ENCODE measurements around the gene SMAD3.

SMAD3 gene

GRCh38 chr15:67050062-67050461, 15.3 kb upstream of the SMAD3 start:
- Histone ChIP-seq H3K4me3 (replicated peaks; ENCODE audit: low read depth, low read length) (no peak overlapping the region), H3K27me3 (replicated peaks; ENCODE audit: control insufficient read depth, insufficient read depth, low read length) (no peaks in the 10 kb centered on the region), H3K36me3 (ENCODE audit: control insufficient read depth, insufficient read depth, low read length) (no peaks in the 10 kb centered on the region)
- no peak for DNase-seq (ENCODE audit: extremely low read depth, insufficient read length)
- TF ChIP-seq CTCF (IDR thresholded peaks at IDR 0.05; ENCODE audit: insufficient read depth, low read length, poor library complexity, severe bottlenecking): no peak

DNA sequence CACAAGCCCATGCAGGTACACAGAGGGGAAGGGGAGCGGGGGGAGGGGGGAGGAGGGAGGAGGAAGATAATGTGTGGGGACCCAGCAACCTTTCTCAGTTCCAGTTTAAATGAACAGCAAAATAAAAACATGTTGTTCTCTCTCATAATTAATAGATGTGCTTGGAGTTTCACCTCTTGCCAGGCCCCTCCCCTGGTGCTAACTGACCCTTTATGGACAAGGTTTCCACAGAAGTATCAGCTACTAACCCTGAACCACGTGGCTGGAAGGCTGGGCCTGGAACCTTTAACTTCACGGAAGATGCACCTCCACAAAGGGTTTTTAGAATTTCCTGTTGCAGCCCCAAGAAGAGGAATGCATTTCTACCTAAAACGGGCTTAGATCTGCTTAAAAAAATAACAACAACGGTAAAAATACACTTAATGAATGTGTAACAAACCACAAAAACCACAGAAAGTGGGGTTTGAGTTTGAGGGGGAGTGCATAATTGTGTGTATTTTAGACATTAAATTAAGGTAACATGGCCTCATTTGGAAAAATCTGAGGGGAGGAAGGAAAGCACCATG, 14.8 kb upstream of the SMAD3 start:
- TF ChIP-seq CTCF (IDR thresholded peaks at IDR 0.05; ENCODE audit: insufficient read depth, low read length, poor library complexity, severe bottlenecking): no peak
- H3K36me3 ChIP-seq (ENCODE audit: control insufficient read depth, insufficient read depth, low read length): no peaks in the 10 kb centered on the region
- DNase-seq (ENCODE audit: extremely low read depth, insufficient read length): no peak
- H3K4me3 ChIP-seq (replicated peaks; ENCODE audit: low read depth, low read length): no peak overlapping the region
- no peaks in the 10 kb centered on the region for H3K27me3 ChIP-seq (replicated peaks; ENCODE audit: control insufficient read depth, insufficient read depth, low read length)

- H3K4me3 ChIP-seq (replicated peaks; ENCODE audit: low read depth, low read length): no peak overlapping the region
- DNase-seq (ENCODE audit: extremely low read depth, insufficient read length): no peak
- H3K36me3 ChIP-seq (ENCODE audit: control insufficient read depth, insufficient read depth, low read length): no peaks in the 10 kb centered on the region
- H3K27me3 ChIP-seq (replicated peaks; ENCODE audit: control insufficient read depth, insufficient read depth, low read length): no peaks in the 10 kb centered on the region
- no peak for TF ChIP-seq CTCF (IDR thresholded peaks at IDR 0.05; ENCODE audit: insufficient read depth, low read length, poor library complexity, severe bottlenecking)
Observed at GRCh38 chr15:67051088-67052045, 14.0 kb upstream of the SMAD3 start.

DNA sequence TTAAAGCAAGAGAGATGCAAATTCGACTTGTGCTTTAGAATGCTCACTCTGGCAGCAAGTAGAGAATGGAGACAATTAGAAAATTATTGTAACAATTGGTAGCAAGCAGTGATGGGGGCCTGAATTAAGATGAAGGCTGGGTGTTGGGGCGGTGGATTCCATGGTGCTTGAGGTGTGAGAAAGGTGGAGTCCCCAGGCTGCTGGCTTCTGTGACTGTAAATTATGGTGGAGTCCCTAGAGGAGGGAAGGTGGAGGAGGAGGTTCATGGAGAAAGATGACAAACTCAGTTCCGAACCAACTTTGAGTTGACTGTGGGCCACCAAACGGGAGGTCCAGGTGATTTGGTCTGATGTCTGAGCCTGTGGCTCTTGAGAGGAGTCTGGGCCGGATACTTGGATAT, 10.7 kb upstream of the SMAD3 start:
- TF ChIP-seq CTCF (IDR thresholded peaks at IDR 0.05; ENCODE audit: insufficient read depth, low read length, poor library complexity, severe bottlenecking): no peak
- Histone ChIP-seq H3K36me3 (ENCODE audit: control insufficient read depth, insufficient read depth, low read length) (no peaks in the 10 kb centered on the region), H3K27me3 (replicated peaks; ENCODE audit: control insufficient read depth, insufficient read depth, low read length) (no peaks in the 10 kb centered on the region)

DNA sequence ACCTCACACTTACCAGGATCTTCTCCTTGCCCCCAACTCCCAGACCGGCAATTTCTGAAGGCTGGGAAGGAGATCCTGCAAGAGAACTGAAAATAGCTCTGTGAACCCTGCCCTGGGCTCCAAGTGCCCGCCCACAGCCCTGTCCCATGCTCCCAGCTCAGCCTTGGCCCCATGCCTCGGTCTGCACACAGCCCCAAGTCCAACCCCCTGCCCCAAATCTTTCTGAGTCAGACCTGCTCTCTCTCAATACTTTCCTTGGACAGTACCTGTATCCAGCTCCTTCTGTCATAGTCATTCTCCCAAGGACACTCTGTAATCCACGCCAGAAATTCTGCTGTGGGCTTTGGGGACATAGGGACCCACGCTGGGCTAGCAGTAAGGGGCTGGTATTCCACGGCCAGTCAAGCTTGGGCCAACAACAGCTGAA, 6.3 kb upstream of the SMAD3 start:
- Histone ChIP-seq H3K4me3 (replicated peaks; ENCODE audit: low read depth, low read length) (no peak overlapping the region), H3K36me3 (ENCODE audit: control insufficient read depth, insufficient read depth, low read length) (no peaks in the 10 kb centered on the region), H3K27me3 (replicated peaks; ENCODE audit: control insufficient read depth, insufficient read depth, low read length) (no peaks in the 10 kb centered on the region; the same call in 1 of the 2 replicates)
- TF ChIP-seq CTCF (IDR thresholded peaks at IDR 0.05; ENCODE audit: insufficient read depth, low read length, poor library complexity, severe bottlenecking): no peak
- no peak for DNase-seq (ENCODE audit: extremely low read depth, insufficient read length)

More for the DNA sequence above, 10.7 kb upstream of the SMAD3 start:
- no peak for DNase-seq (ENCODE audit: extremely low read depth, insufficient read length)
- H3K4me3 ChIP-seq (replicated peaks; ENCODE audit: low read depth, low read length): no peak overlapping the region

Measured in GM06990 (cell line).